GM12892 (cell line): ENCODE results near the gene ID2.

ENCODE experiments used
- DNase-seq: peaks from one replicate; pipeline ENCODE4 v3.0.0; 2011; ENCODE audit not compliant: insufficient read length
- FAIRE-seq: peaks from 2 replicates; lab custom pipeline; 2011; peaks lifted over from hg19 to GRCh38; lab: Jason Lieb, UNC
- POLR2A ChIP-seq: IDR thresholded peaks from 2 replicates; pipeline ENCODE4 v1.6.1; 2011; ENCODE audit warnings: low read depth, low read length, control low read depth
- POLR2AphosphoS5 ChIP-seq: IDR thresholded peaks from 2 replicates; pipeline ENCODE4 v1.6.1; 2011; ENCODE audit warnings: low read depth, low read length, control low read depth
- TAF1 ChIP-seq: IDR thresholded peaks from 2 replicates; pipeline ENCODE4 v1.6.1; 2011; ENCODE audit warnings: low read depth, mild to moderate bottlenecking, control low read depth, low read length, borderline replicate concordance

ID2 gene

GRCh38 chr2:8682719-8683667, 1.1 kb downstream of the ID2 start:
- DNase-seq (no peak), FAIRE-seq (no peak)
- TF ChIP-seq TAF1 (no peak), POLR2AphosphoS5 (no peak), POLR2A (no peak)

GRCh38 chr2:8684540-8684877, 2.7 kb downstream of the ID2 start:
- TF ChIP-seq TAF1, result no peak
- no peak for TF ChIP-seq POLR2AphosphoS5
- TF ChIP-seq POLR2A, result no peak
- DNase-seq (no peak), FAIRE-seq (no peak)

- DNase-seq (no peak), FAIRE-seq (no peak)
- TF ChIP-seq POLR2A (0 out of 2 replicates have a peak, but pooled peaks have one; percentile 50), POLR2AphosphoS5 (no peak), TAF1 (no peak)
Measured at GRCh38 chr2:8684878-8685696, 3.2 kb downstream of the ID2 start.

- TF ChIP-seq TAF1, result no peak
- TF ChIP-seq POLR2AphosphoS5, result no peak
- DNase-seq, result peak; percentile 65
- FAIRE-seq, result peak; percentile 57
Measured at GRCh38 chr2:8685697-8686358, 4.0 kb downstream of the ID2 start.

GRCh38 chr2:8691859-8692437, 10.1 kb downstream of the ID2 start:
- TF ChIP-seq TAF1 (no peak), POLR2AphosphoS5 (no peak), POLR2A (no peak)
- DNase-seq (no peak), FAIRE-seq (no peak)

- FAIRE-seq, result no peak
- no peak for DNase-seq
- TF ChIP-seq TAF1 (no peak), POLR2A (no peak), POLR2AphosphoS5 (no peak)
Measured at GRCh38 chr2:8692783-8693156, 10.9 kb downstream of the ID2 start.

- TF ChIP-seq POLR2A (no peak), TAF1 (no peak), POLR2AphosphoS5 (no peak)
- DNase-seq (no peak), FAIRE-seq (no peak)
Measured at GRCh38 chr2:8693157-8693821, 11.4 kb downstream of the ID2 start.

GRCh38 chr2:8694737-8695136, 12.9 kb downstream of the ID2 start:
- no peak for DNase-seq
- no peak for FAIRE-seq
- TF ChIP-seq TAF1 (no peak), POLR2A (no peak), POLR2AphosphoS5 (no peak)

GRCh38 chr2:8697190-8697589, 15.3 kb downstream of the ID2 start:
- DNase-seq (no peak), FAIRE-seq (no peak)
- TF ChIP-seq POLR2A, result no peak
- TF ChIP-seq TAF1, result no peak
- no peak for TF ChIP-seq POLR2AphosphoS5

- DNase-seq (no peak), FAIRE-seq (no peak)
- TF ChIP-seq POLR2AphosphoS5 (no peak), TAF1 (no peak), POLR2A (no peak)
Measured at GRCh38 chr2:8699839-8700238, 18.0 kb downstream of the ID2 start.

GRCh38 chr2:8701681-8702379, 20.0 kb downstream of the ID2 start:
- DNase-seq, result no peak
- no peak for FAIRE-seq
- TF ChIP-seq POLR2AphosphoS5, result no peak
- no peak for TF ChIP-seq TAF1
- no peak for TF ChIP-seq POLR2A
